ENCODE results near the gene GRID1.

GRID1 gene

DNA sequence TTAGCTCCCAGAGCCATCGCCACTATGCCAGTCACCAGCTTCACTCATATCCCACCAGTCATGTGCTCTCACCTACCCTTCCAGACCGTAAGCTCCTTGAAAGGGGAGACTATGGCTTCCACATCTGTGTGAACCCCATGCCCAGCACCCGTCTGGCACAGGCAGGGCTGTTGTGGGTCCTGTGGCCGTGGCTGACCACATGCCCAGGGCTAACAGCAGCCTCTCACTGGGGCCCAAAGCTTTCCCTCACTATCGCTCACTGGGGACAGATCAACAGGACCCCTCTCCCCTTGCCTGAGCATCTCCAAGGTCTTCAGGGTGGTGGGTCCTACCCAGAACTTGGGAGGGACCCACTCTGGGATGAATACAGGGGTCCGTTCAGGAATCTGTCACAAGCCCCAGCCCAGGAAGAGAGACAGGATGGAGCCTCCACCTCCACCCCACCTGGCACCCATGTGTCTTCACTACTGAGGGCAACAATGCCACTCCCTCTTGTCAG is 303.9 kb downstream of the GRID1 start:
- Histone ChIP-seq H2AK5ac (ENCODE audit: low read length) (no peak overlapping the region), H4K8ac (ENCODE audit: low read depth, low read length) (no peak overlapping the region), H3K79me1 (ENCODE audit: low read length) (no peaks in the 10 kb centered on the region), H3K23ac (ENCODE audit: low read length) (no peak overlapping the region), H2BK120ac (ENCODE audit: low read depth, low read length) (no peak overlapping the region), H3K79me2 (ENCODE audit: control insufficient read depth, insufficient read depth, low read length) (no peaks in the 10 kb centered on the region), H3K18ac (ENCODE audit: low read length) (no peak overlapping the region), H3K27ac (ENCODE audit: low read depth, low read length) (no peak overlapping the region), H2BK5ac (ENCODE audit: low read length) (no peak overlapping the region), H3K36me3 (ENCODE audit: control insufficient read depth, insufficient read depth, low read length) (no peaks in the 10 kb centered on the region), H3K4me2 (ENCODE audit: low read length) (no peak overlapping the region), H2BK15ac (replicated peaks; ENCODE audit: low read depth) (no peak overlapping the region), H3K56ac (ENCODE audit: low read length) (no peak overlapping the region), H3K4me3 (ENCODE audit: low read length) (no peak overlapping the region), H4K5ac (ENCODE audit: low read length) (no peak overlapping the region), H3K4ac (ENCODE audit: low read depth, low read length) (no peak overlapping the region), H3K9ac (ENCODE audit: low read length) (no peak overlapping the region), H3K27me3 (ENCODE audit: insufficient read depth, low read length, poor library complexity) (no peaks in the 10 kb centered on the region), H3K4me1 (ENCODE audit: control insufficient read depth, low read depth, low read length) (no peaks in the 10 kb centered on the region)
- no peak for DNase-seq
- WGBS (ENCODE audit: extremely low coverage, insufficient coverage, low lambda C conversion rate): no CpG with 5 or more reads among the region's 6 CpGs

GRCh38 chr10:86062198-86062550 is 304.4 kb downstream of the GRID1 start:
- H3K36me3 ChIP-seq (ENCODE audit: control insufficient read depth, insufficient read depth, low read length): no peaks in the 10 kb centered on the region
- H4K5ac ChIP-seq (ENCODE audit: low read length): no peak overlapping the region
- no peak overlapping the region for H2BK15ac ChIP-seq (replicated peaks; ENCODE audit: low read depth)
- DNase-seq: no peak
- H3K4me3 ChIP-seq (ENCODE audit: low read length): no peak overlapping the region
- WGBS (ENCODE audit: extremely low coverage, insufficient coverage, low lambda C conversion rate): no CpG with 5 or more reads among the region's 8 CpGs
- no peaks in the 10 kb centered on the region for H3K79me1 ChIP-seq (ENCODE audit: low read length)
- H3K9ac ChIP-seq (ENCODE audit: low read length): no peak overlapping the region
- no peak overlapping the region for H3K56ac ChIP-seq (ENCODE audit: low read length)
- no peak overlapping the region for H2BK120ac ChIP-seq (ENCODE audit: low read depth, low read length)
- H2AK5ac ChIP-seq (ENCODE audit: low read length): no peak overlapping the region
- H3K27me3 ChIP-seq (ENCODE audit: insufficient read depth, low read length, poor library complexity): no peaks in the 10 kb centered on the region
- H3K4ac ChIP-seq (ENCODE audit: low read depth, low read length): no peak overlapping the region
- H4K8ac ChIP-seq (ENCODE audit: low read depth, low read length): no peak overlapping the region
- no peak overlapping the region for H3K27ac ChIP-seq (ENCODE audit: low read depth, low read length)
- H3K79me2 ChIP-seq (ENCODE audit: control insufficient read depth, insufficient read depth, low read length): no peaks in the 10 kb centered on the region
- no peak overlapping the region for H2BK5ac ChIP-seq (ENCODE audit: low read length)
- no peak overlapping the region for H3K18ac ChIP-seq (ENCODE audit: low read length)
- no peak overlapping the region for H3K4me2 ChIP-seq (ENCODE audit: low read length)
- H3K23ac ChIP-seq (ENCODE audit: low read length): no peak overlapping the region
- no peaks in the 10 kb centered on the region for H3K4me1 ChIP-seq (ENCODE audit: control insufficient read depth, low read depth, low read length)

GRCh38 chr10:86061278-86062197 is 305.1 kb downstream of the GRID1 start:
- H2AK5ac ChIP-seq (ENCODE audit: low read length): no peak overlapping the region
- H3K9ac ChIP-seq (ENCODE audit: low read length): no peak overlapping the region
- no peaks in the 10 kb centered on the region for H3K4me1 ChIP-seq (ENCODE audit: control insufficient read depth, low read depth, low read length)
- H3K23ac ChIP-seq (ENCODE audit: low read length): no peak overlapping the region
- no peak overlapping the region for H3K4ac ChIP-seq (ENCODE audit: low read depth, low read length)
- WGBS (ENCODE audit: extremely low coverage, insufficient coverage, low lambda C conversion rate): no CpG with 5 or more reads among the region's 7 CpGs
- H3K4me3 ChIP-seq (ENCODE audit: low read length): no peak overlapping the region
- H3K36me3 ChIP-seq (ENCODE audit: control insufficient read depth, insufficient read depth, low read length): no peaks in the 10 kb centered on the region
- no peak overlapping the region for H4K5ac ChIP-seq (ENCODE audit: low read length)
- no peak overlapping the region for H3K56ac ChIP-seq (ENCODE audit: low read length)
- H3K4me2 ChIP-seq (ENCODE audit: low read length): no peak overlapping the region
- no peaks in the 10 kb centered on the region for H3K27me3 ChIP-seq (ENCODE audit: insufficient read depth, low read length, poor library complexity)
- H3K79me1 ChIP-seq (ENCODE audit: low read length): no peaks in the 10 kb centered on the region
- DNase-seq: no peak
- H3K18ac ChIP-seq (ENCODE audit: low read length): no peak overlapping the region
- no peak overlapping the region for H2BK120ac ChIP-seq (ENCODE audit: low read depth, low read length)
- no peak overlapping the region for H2BK15ac ChIP-seq (replicated peaks; ENCODE audit: low read depth)
- no peak overlapping the region for H4K8ac ChIP-seq (ENCODE audit: low read depth, low read length)
- H3K27ac ChIP-seq (ENCODE audit: low read depth, low read length): no peak overlapping the region
- no peaks in the 10 kb centered on the region for H3K79me2 ChIP-seq (ENCODE audit: control insufficient read depth, insufficient read depth, low read length)
- no peak overlapping the region for H2BK5ac ChIP-seq (ENCODE audit: low read length)

GRCh38 chr10:86060386-86061277 is 306.0 kb downstream of the GRID1 start:
- no peak overlapping the region for H3K18ac ChIP-seq (ENCODE audit: low read length)
- H3K79me1 ChIP-seq (ENCODE audit: low read length): no peaks in the 10 kb centered on the region
- H3K23ac ChIP-seq (ENCODE audit: low read length): no peak overlapping the region
- no peak overlapping the region for H2BK120ac ChIP-seq (ENCODE audit: low read depth, low read length)
- H3K4me1 ChIP-seq (ENCODE audit: control insufficient read depth, low read depth, low read length): no peaks in the 10 kb centered on the region
- no CpG with 5 or more reads among the region's 9 CpGs for WGBS (ENCODE audit: extremely low coverage, insufficient coverage, low lambda C conversion rate)
- H3K56ac ChIP-seq (ENCODE audit: low read length): no peak overlapping the region
- H3K4me2 ChIP-seq (ENCODE audit: low read length): no peak overlapping the region
- no peaks in the 10 kb centered on the region for H3K79me2 ChIP-seq (ENCODE audit: control insufficient read depth, insufficient read depth, low read length)
- H3K36me3 ChIP-seq (ENCODE audit: control insufficient read depth, insufficient read depth, low read length): no peaks in the 10 kb centered on the region
- DNase-seq: no peak
- no peaks in the 10 kb centered on the region for H3K27me3 ChIP-seq (ENCODE audit: insufficient read depth, low read length, poor library complexity)
- no peak overlapping the region for H4K5ac ChIP-seq (ENCODE audit: low read length)
- H3K9ac ChIP-seq (ENCODE audit: low read length): no peak overlapping the region
- H2AK5ac ChIP-seq (ENCODE audit: low read length): no peak overlapping the region
- no peak overlapping the region for H3K27ac ChIP-seq (ENCODE audit: low read depth, low read length)
- H3K4ac ChIP-seq (ENCODE audit: low read depth, low read length): no peak overlapping the region
- H4K8ac ChIP-seq (ENCODE audit: low read depth, low read length): no peak overlapping the region
- H2BK5ac ChIP-seq (ENCODE audit: low read length): no peak overlapping the region
- H3K4me3 ChIP-seq (ENCODE audit: low read length): no peak overlapping the region
- H2BK15ac ChIP-seq (replicated peaks; ENCODE audit: low read depth): no peak overlapping the region

DNA sequence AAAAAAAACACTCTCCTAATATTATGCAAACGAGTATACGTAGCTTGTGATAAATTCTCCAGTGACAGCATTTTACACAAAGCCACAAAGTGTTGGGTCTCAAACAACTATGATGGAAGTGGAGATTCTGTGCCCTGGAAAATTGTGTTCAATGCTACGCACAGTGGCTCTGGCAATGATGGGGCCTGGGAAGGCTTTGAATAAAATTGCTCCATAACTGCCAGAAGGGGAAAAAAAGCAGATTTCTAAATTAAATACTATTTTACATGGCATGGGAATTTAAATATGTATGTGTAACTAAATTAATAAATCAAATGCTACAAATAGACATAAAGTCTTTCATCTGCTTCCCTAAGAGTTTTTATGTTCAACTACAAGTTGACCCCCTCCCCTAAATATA is 306.7 kb downstream of the GRID1 start:
- no peak overlapping the region for H3K56ac ChIP-seq (ENCODE audit: low read length)

More for the DNA sequence above, 306.7 kb downstream of the GRID1 start:
- H3K27me3 ChIP-seq (ENCODE audit: insufficient read depth, low read length, poor library complexity): no peaks in the 10 kb centered on the region
- H2BK120ac ChIP-seq (ENCODE audit: low read depth, low read length): no peak overlapping the region
- no peak overlapping the region for H3K9ac ChIP-seq (ENCODE audit: low read length)
- H3K4me3 ChIP-seq (ENCODE audit: low read length): no peak overlapping the region
- no peak overlapping the region for H2BK5ac ChIP-seq (ENCODE audit: low read length)
- no CpG with 5 or more reads among the region's 3 CpGs for WGBS (ENCODE audit: extremely low coverage, insufficient coverage, low lambda C conversion rate)
- no peak overlapping the region for H3K27ac ChIP-seq (ENCODE audit: low read depth, low read length)
- no peak overlapping the region for H2AK5ac ChIP-seq (ENCODE audit: low read length)
- no peaks in the 10 kb centered on the region for H3K79me2 ChIP-seq (ENCODE audit: control insufficient read depth, insufficient read depth, low read length)
- no peak for DNase-seq
- H4K8ac ChIP-seq (ENCODE audit: low read depth, low read length): no peak overlapping the region
- H3K79me1 ChIP-seq (ENCODE audit: low read length): no peaks in the 10 kb centered on the region
- no peak overlapping the region for H4K5ac ChIP-seq (ENCODE audit: low read length)
- no peak overlapping the region for H3K23ac ChIP-seq (ENCODE audit: low read length)
- H3K4me2 ChIP-seq (ENCODE audit: low read length): no peak overlapping the region
- H3K4ac ChIP-seq (ENCODE audit: low read depth, low read length): no peak overlapping the region
- no peaks in the 10 kb centered on the region for H3K4me1 ChIP-seq (ENCODE audit: control insufficient read depth, low read depth, low read length)
- H3K18ac ChIP-seq (ENCODE audit: low read length): no peak overlapping the region
- no peak overlapping the region for H2BK15ac ChIP-seq (replicated peaks; ENCODE audit: low read depth)
- no peaks in the 10 kb centered on the region for H3K36me3 ChIP-seq (ENCODE audit: control insufficient read depth, insufficient read depth, low read length)
